ENCODE data around the gene SMARCC1.

The SMARCC1 gene

GRCh38 chr3:47605652-47606051 is 176.0 kb downstream of the SMARCC1 start:
- DNase-seq (ENCODE audit: low read depth, low spot score): no peak
- no peak overlapping the region for H3K4me3 ChIP-seq (ENCODE audit: low read depth, low read length)
- TF ChIP-seq CTCF (IDR thresholded peaks at IDR 0.05; ENCODE audit: insufficient read depth, low read length, missing control alignments): no peak
- CTCF ChIA-PET: no interaction called here
- POLR2A ChIA-PET: no interaction called here

- no peak for TF ChIP-seq CTCF (IDR thresholded peaks at IDR 0.05; ENCODE audit: insufficient read depth, low read length, missing control alignments)
- DNase-seq (ENCODE audit: low read depth, low spot score): no peak
- H3K4me3 ChIP-seq (ENCODE audit: low read depth, low read length): no peak overlapping the region
- POLR2A ChIA-PET: no interaction called here
- CTCF ChIA-PET: interaction anchor here (0.9 to 1.3 kb wide), 2 partner anchors 18 to 83 kb away, joined by 3 read pairs; no protein-coding TSS in a partner anchor
These were observed 177.5 kb downstream of the SMARCC1 start for GRCh38 chr3:47604145-47604544.

GRCh38 chr3:47603332-47603731 is 178.4 kb downstream of the SMARCC1 start:
- DNase-seq (ENCODE audit: low read depth, low spot score): no peak
- no peak for TF ChIP-seq CTCF (IDR thresholded peaks at IDR 0.05; ENCODE audit: insufficient read depth, low read length, missing control alignments)
- CTCF ChIA-PET: interaction anchor here (0.9 to 1.3 kb wide), 2 partner anchors 9 to 83 kb away, joined by 3 read pairs; no protein-coding TSS in a partner anchor
- no peak overlapping the region for H3K4me3 ChIP-seq (ENCODE audit: low read depth, low read length)
- POLR2A ChIA-PET: no interaction called here

- ChIA-PET POLR2A (no interaction called here), CTCF (interaction anchor here (0.6 kb wide), 1 partner anchor 16 kb away, joined by 3 read pairs; no protein-coding TSS in a partner anchor)
- H3K4me3 ChIP-seq (ENCODE audit: low read depth, low read length): no peak overlapping the region
- no peak for DNase-seq (ENCODE audit: low read depth, low spot score)
- TF ChIP-seq CTCF (IDR thresholded peaks at IDR 0.05; ENCODE audit: insufficient read depth, low read length, missing control alignments): no peak
These were observed 180.4 kb downstream of the SMARCC1 start for GRCh38 chr3:47601281-47601680.

GRCh38 chr3:47594792-47595191 is 186.9 kb downstream of the SMARCC1 start:
- TF ChIP-seq CTCF (IDR thresholded peaks at IDR 0.05; ENCODE audit: insufficient read depth, low read length, missing control alignments): no peak
- H3K4me3 ChIP-seq (ENCODE audit: low read depth, low read length): no peak overlapping the region
- CTCF ChIA-PET: no interaction called here
- POLR2A ChIA-PET: no interaction called here
- no peak for DNase-seq (ENCODE audit: low read depth, low spot score)

GRCh38 chr3:47592066-47592795 is 189.5 kb downstream of the SMARCC1 start:
- DNase-seq (ENCODE audit: low read depth, low spot score): no peak
- H3K4me3 ChIP-seq (ENCODE audit: low read depth, low read length): no peak overlapping the region
- ChIA-PET POLR2A (no interaction called here), CTCF (no interaction called here)
- TF ChIP-seq CTCF (IDR thresholded peaks at IDR 0.05; ENCODE audit: insufficient read depth, low read length, missing control alignments): no peak

Measured in AG04449 (cell line).